ENCODE measurements around the gene SLC45A3. TPM values are rescaled to one million over a fixed set of nuclear protein-coding genes. Genes with fewer than 3 reads are reported as not detected.

SLC45A3 gene
- total RNA-seq, 3 donors from 2014 or later (not counting 1 experiment from before 2014, with no cell fraction given) = 0.31 to 28.8 (median 1.8) TPM

- no peak for ATAC-seq
- intact Hi-C loops (cut with micrococcal nuclease) = no loop called here
- H3K36me3 ChIP-seq (ENCODE audit: control insufficient read depth, insufficient read depth, low read length) = peaks cover 67% of the 10 kb centered on the region
- Mint-ChIP-seq H3K4me3 (no peak overlapping the region), H3K36me3 (peaks cover 47% of the 10 kb centered on the region), H3K27me3 (ENCODE audit: low read depth in 2 of 2) (no peaks in the 10 kb centered on the region), H3K9me3 (no peaks in the 10 kb centered on the region), H3K4me1 (peaks cover 0 to 29% of the 10 kb centered on the region in 2 donors), H3K27ac (peak overlapping the region in 1 of 2 donors; percentile 49)
- no peaks in the 10 kb centered on the region for H3K4me1 ChIP-seq (ENCODE audit: control insufficient read depth, insufficient read depth, low read length)
- H3K27ac ChIP-seq (ENCODE audit: low read length) = no peak overlapping the region
- TF ChIP-seq, protein P1, sequence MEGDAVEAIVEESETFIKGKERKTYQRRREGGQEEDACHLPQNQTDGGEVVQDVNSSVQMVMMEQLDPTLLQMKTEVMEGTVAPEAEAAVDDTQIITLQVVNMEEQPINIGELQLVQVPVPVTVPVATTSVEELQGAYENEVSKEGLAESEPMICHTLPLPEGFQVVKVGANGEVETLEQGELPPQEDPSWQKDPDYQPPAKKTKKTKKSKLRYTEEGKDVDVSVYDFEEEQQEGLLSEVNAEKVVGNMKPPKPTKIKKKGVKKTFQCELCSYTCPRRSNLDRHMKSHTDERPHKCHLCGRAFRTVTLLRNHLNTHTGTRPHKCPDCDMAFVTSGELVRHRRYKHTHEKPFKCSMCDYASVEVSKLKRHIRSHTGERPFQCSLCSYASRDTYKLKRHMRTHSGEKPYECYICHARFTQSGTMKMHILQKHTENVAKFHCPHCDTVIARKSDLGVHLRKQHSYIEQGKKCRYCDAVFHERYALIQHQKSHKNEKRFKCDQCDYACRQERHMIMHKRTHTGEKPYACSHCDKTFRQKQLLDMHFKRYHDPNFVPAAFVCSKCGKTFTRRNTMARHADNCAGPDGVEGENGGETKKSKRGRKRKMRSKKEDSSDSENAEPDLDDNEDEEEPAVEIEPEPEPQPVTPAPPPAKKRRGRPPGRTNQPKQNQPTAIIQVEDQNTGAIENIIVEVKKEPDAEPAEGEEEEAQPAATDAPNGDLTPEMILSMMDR (IDR thresholded peaks at IDR 0.05) = no peak
- DNase-seq = no peak
- H3K27me3 ChIP-seq (ENCODE audit: control insufficient read depth, insufficient read depth, low read length) = no peaks in the 10 kb centered on the region
- no peak overlapping the region for H3K4me3 ChIP-seq (ENCODE audit: low read length)
- no peaks in the 10 kb centered on the region for H3K9me3 ChIP-seq (ENCODE audit: control insufficient read depth, insufficient read depth, low read length)
Measured at GRCh38 chr1:205719762-205720161, 39.5 kb upstream of the SLC45A3 start.

- H3K36me3 ChIP-seq (ENCODE audit: control insufficient read depth, insufficient read depth, low read length) = peaks cover 65% of the 10 kb centered on the region
- Mint-ChIP-seq H3K27me3 (ENCODE audit: low read depth in 2 of 2) (no peaks in the 10 kb centered on the region), H3K4me3 (no peak overlapping the region), H3K27ac (peak overlapping the region; percentile 16 to 49), H3K9me3 (no peaks in the 10 kb centered on the region), H3K4me1 (peaks cover 0 to 29% of the 10 kb centered on the region in 2 donors), H3K36me3 (peaks cover 47% of the 10 kb centered on the region)
- H3K27me3 ChIP-seq (ENCODE audit: control insufficient read depth, insufficient read depth, low read length) = no peaks in the 10 kb centered on the region
- no peak overlapping the region for H3K4me3 ChIP-seq (ENCODE audit: low read length)
- TF ChIP-seq, protein P1 (IDR thresholded peaks at IDR 0.05) = no peak
- ATAC-seq = no peak
- no peak overlapping the region for H3K27ac ChIP-seq (ENCODE audit: low read length)
- H3K9me3 ChIP-seq (ENCODE audit: control insufficient read depth, insufficient read depth, low read length) = no peaks in the 10 kb centered on the region
- DNase-seq = no peak
- 79% methylated on average over 3 of the region's 3 CpGs for WGBS (ENCODE audit: insufficient coverage)
- intact Hi-C loops (cut with micrococcal nuclease) = no loop called here
- no peaks in the 10 kb centered on the region for H3K4me1 ChIP-seq (ENCODE audit: control insufficient read depth, insufficient read depth, low read length)
Measured at GRCh38 chr1:205719015-205719414, 38.7 kb upstream of the SLC45A3 start.

DNA sequence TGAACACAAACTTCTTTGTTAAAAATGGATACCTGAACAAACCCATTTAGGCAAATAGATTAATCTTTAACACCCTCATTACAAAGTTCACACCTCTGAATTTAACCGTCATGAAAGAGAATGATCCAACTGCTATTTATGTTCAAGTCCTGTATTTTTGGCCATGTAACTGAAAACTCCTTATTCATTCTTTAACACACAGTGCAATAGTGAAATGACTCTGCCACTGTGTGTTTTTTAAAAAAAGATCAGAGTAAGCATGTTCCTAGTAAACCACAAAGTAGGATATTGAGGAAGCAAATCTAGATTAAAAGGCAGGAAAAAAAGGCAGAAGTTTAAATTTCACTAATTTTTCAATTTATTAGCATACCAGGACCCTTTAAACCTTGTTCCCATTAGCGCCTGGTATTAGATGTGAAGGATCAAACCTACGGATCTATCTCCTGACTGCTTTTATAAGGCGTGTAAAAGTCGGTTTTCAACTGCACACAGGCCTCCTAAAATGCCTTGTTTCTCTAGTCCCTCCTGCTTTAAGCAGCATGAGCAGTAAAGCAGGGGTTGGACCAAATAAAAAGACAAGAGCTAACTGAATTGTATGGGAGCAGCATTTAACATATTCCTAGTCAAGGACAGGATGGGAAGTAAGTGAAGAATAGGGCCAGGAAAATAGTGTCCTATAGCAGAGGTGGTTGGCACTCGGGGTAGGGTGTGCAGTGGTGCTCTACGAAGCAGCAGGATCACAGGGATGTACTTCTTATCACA, 36.2 kb upstream of the SLC45A3 start:
- Mint-ChIP-seq H3K27ac (peak overlapping the region; percentile 0 to 58), H3K4me1 (peaks cover 0 to 21% of the 10 kb centered on the region in 2 donors), H3K36me3 (peaks cover 47% of the 10 kb centered on the region), H3K27me3 (ENCODE audit: low read depth in 2 of 2) (no peaks in the 10 kb centered on the region), H3K9me3 (no peaks in the 10 kb centered on the region), H3K4me3 (no peak overlapping the region)
- H3K4me1 ChIP-seq (ENCODE audit: control insufficient read depth, insufficient read depth, low read length) = no peaks in the 10 kb centered on the region
- H3K4me3 ChIP-seq (ENCODE audit: low read length) = no peak overlapping the region
- TF ChIP-seq, protein P1 (IDR thresholded peaks at IDR 0.05) = no peak
- peaks cover 58% of the 10 kb centered on the region for H3K36me3 ChIP-seq (ENCODE audit: control insufficient read depth, insufficient read depth, low read length)
- 85% methylated on average over 6 of the region's 7 CpGs for WGBS (ENCODE audit: insufficient coverage)
- no peaks in the 10 kb centered on the region for H3K27me3 ChIP-seq (ENCODE audit: control insufficient read depth, insufficient read depth, low read length)
- intact Hi-C loops (cut with micrococcal nuclease) = no loop called here
- DNase-seq (no peak), ATAC-seq (no peak)
- H3K9me3 ChIP-seq (ENCODE audit: control insufficient read depth, insufficient read depth, low read length) = no peaks in the 10 kb centered on the region
- H3K27ac ChIP-seq (ENCODE audit: low read length) = no peak overlapping the region

DNA sequence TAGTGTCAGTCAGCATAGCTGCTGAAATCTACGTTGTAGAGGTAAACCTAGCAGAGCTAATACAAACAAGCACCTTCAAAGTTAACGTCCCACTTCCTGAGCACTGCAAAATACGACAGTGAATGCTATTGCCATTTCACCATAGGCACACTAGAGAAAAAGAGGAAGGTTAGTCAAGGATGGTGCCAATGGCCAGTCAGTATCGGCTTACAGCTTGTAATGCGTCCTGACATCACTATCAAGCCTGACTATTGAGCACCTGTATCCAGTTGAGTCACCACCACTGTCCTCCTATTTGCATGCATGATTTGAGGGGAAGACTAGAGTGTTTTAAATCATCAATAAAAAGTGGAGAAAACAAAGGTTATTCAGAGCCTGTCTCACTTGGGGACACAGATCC, 35.3 kb upstream of the SLC45A3 start:
- no peaks in the 10 kb centered on the region for H3K4me1 ChIP-seq (ENCODE audit: control insufficient read depth, insufficient read depth, low read length)
- no peak overlapping the region for H3K27ac ChIP-seq (ENCODE audit: low read length)
- Mint-ChIP-seq H3K27ac (peak overlapping the region; percentile 54 to 58), H3K4me3 (no peak overlapping the region), H3K36me3 (peaks cover 44% of the 10 kb centered on the region), H3K27me3 (ENCODE audit: low read depth in 2 of 2) (no peaks in the 10 kb centered on the region), H3K4me1 (peaks cover 4 to 29% of the 10 kb centered on the region in 2 donors), H3K9me3 (no peaks in the 10 kb centered on the region)
- ATAC-seq (no peak), DNase-seq (no peak)
- TF ChIP-seq, protein P1 (IDR thresholded peaks at IDR 0.05) = no peak
- H3K36me3 ChIP-seq (ENCODE audit: control insufficient read depth, insufficient read depth, low read length) = peaks cover 50% of the 10 kb centered on the region
- 78% methylated on average over 5 of the region's 5 CpGs for WGBS (ENCODE audit: insufficient coverage)
- H3K4me3 ChIP-seq (ENCODE audit: low read length) = no peak overlapping the region
- H3K27me3 ChIP-seq (ENCODE audit: control insufficient read depth, insufficient read depth, low read length) = no peaks in the 10 kb centered on the region
- no peaks in the 10 kb centered on the region for H3K9me3 ChIP-seq (ENCODE audit: control insufficient read depth, insufficient read depth, low read length)
- intact Hi-C loops (cut with micrococcal nuclease) = no loop called here
